Activated CD8-positive, alpha-beta memory T cell treated with anti-CD3 and anti-CD28 coated beads, Interleukin-2, amount 10 ng/mL, durations not matched to agents 7 days and 5 days (primary cell): ENCODE measurements around the gene ORM2. TPM values are rescaled to one million over a fixed set of nuclear protein-coding genes. Genes with fewer than 3 reads are reported as not detected.

Source experiments
- ATAC-seq: fragments of 150-1000 bp; cut with Tn5 transposase; one replicate; pipeline ENCODE4 v1.10.0; 2021; ENCODE audit warnings: moderate library complexity
- CTCF ChIA-PET: fragments of 350-600 bp; sonication (Branson Sonifier 250); formaldehyde crosslinking; loops from one replicate; lab custom pipeline; 2021; ENCODE audit warnings: antibody characterized with exemption; lab: Charles Lee
- DNase-seq: peaks from one replicate; pipeline ENCODE4 v3.0.0-alpha.2; 2020
- H3K27ac Mint-ChIP-seq: one replicate; pipeline ENCODE4 v1.8.0; 2021; ENCODE audit warnings: mild to moderate bottlenecking, mixed read lengths
- H3K27me3 Mint-ChIP-seq: one replicate; pipeline ENCODE4 v1.8.0; 2021; ENCODE audit warnings: mixed read lengths
- H3K36me3 Mint-ChIP-seq: one replicate; pipeline ENCODE4 v1.8.0; 2021; ENCODE audit warnings: mild to moderate bottlenecking, mixed read lengths
- H3K4me1 Mint-ChIP-seq: one replicate; pipeline ENCODE4 v1.8.0; 2021; ENCODE audit warnings: mixed read lengths
- H3K4me3 Mint-ChIP-seq: one replicate; pipeline ENCODE4 v1.8.0; 2021; ENCODE audit warnings: mild to moderate bottlenecking, moderate library complexity, mixed read lengths
- H3K9me3 Mint-ChIP-seq: one replicate; pipeline ENCODE4 v1.8.0; 2022; ENCODE audit warnings: low read depth, mixed read lengths
- total RNA-seq, 2 experiments: library from RNA; stranded (reverse); gene quantifications; one replicate each; pipeline ENCODE4 v1.2.3, GENCODE V29; 2021

ORM2 gene
- total RNA-seq, 2 experiments from 2014 or later = not detected

- Mint-ChIP-seq H3K36me3 (peaks cover 59% of the 10 kb centered on the region), H3K9me3 (no peaks in the 10 kb centered on the region), H3K4me1 (peaks cover 11% of the 10 kb centered on the region), H3K4me3 (no peak overlapping the region), H3K27ac (no peak overlapping the region), H3K27me3 (no peaks in the 10 kb centered on the region)
- CTCF ChIA-PET = interaction anchor here (1.3 kb wide), 1 partner anchor 38 kb away, joined by 3 read pairs; no protein-coding TSS in a partner anchor
- DNase-seq (no peak), ATAC-seq (no peak)
These were observed 6.1 kb downstream of the ORM2 start for GRCh38 chr9:114335745-114336144.

DNA sequence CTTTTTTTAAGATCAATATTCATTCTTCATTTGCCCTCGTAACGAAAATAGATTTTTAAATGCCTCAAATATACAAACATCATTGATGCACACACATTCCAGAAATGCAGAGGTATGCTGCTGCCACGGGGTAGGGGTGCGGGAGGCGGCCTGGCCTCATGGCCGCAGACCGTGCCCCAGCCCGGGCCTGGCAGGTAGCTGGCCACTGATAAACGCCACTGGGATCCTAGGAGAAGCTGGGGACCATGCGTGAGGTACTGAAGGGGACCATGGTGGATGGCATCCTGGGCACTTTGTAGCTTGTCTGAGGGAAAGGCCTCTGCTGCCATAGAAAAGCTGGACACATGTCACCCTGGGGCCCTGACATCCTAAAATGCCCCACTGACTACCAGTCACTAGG, 6.5 kb downstream of the ORM2 start:
- no peak overlapping the region for H3K27ac Mint-ChIP-seq

DNA sequence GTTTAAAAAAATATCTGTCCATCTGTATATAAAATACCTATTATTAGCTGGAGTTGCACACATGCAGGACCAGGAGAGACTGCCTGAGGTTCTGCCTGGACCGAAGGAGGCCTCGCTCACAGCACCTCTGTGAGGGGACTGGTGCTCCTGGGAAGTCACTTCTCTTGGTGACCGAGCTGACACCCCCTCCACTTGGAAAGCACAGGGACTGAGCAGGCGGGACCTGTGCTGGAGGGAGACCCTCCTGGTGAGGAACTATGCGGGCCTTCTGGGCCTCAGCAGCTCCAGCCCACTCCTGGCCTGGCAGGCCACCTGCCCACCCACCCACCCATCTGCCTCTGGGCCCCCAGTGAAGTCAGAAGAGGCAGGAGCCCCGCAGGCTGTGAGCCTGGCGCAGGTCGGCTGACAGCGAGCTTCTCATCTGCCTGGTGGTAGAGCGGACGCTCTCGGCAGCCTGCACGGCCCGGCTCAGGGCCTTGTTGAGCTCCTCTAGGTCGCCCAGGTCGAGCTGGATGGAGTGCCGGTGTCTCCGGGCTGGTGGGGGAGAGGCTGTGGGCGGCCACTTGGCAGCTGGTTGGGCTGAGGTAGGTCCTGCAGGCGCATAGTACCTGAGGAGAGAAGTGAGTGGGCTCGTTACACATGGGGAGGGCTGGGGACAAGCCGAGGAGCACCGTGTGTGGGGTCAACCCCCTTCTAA, 7.2 kb downstream of the ORM2 start:
- H3K9me3 Mint-ChIP-seq = no peaks in the 10 kb centered on the region
- peaks cover 68% of the 10 kb centered on the region for H3K36me3 Mint-ChIP-seq
- DNase-seq = no peak
- CTCF ChIA-PET = interaction anchor here (1.3 to 8.4 kb wide), 3 partner anchors 37 to 62 kb away, joined by 3 to 55 read pairs (median 4); partner anchors contain the start of gene AKNA
- H3K27me3 Mint-ChIP-seq = no peaks in the 10 kb centered on the region
- no peak overlapping the region for H3K4me3 Mint-ChIP-seq
- no peak for ATAC-seq
- H3K27ac Mint-ChIP-seq = no peak overlapping the region
- H3K4me1 Mint-ChIP-seq = peaks cover 14% of the 10 kb centered on the region

More for the DNA sequence above, 6.5 kb downstream of the ORM2 start:
- CTCF ChIA-PET = interaction anchor here (1.3 kb wide), 1 partner anchor 37 kb away, joined by 3 read pairs; no protein-coding TSS in a partner anchor
- Mint-ChIP-seq H3K36me3 (peaks cover 62% of the 10 kb centered on the region), H3K4me3 (no peak overlapping the region), H3K27me3 (no peaks in the 10 kb centered on the region), H3K4me1 (peaks cover 12% of the 10 kb centered on the region), H3K9me3 (no peaks in the 10 kb centered on the region)
- ATAC-seq (no peak), DNase-seq (no peak)

DNA sequence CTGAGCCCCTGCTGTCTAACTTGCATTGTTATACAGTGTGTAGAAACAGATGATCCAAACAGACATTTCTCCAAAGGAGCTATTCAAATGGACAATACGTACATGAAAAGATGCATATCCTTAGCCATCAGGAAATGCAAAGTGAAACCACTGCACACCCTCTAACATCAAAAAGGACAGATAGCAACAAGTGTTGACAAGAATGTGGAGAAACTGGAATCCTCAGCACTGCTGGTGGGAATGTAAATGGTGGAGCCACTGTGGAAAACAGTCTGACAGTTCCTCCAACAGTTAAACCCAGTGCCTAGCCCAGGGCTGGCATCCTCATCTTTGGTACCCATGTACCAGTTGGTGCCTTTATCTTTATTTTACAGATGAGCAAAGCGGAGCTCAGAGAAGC, 8.5 kb downstream of the ORM2 start:
- Mint-ChIP-seq H3K4me1 (peaks cover 16% of the 10 kb centered on the region), H3K27ac (no peak overlapping the region), H3K9me3 (no peaks in the 10 kb centered on the region), H3K36me3 (peaks cover 79% of the 10 kb centered on the region), H3K27me3 (no peaks in the 10 kb centered on the region), H3K4me3 (no peak overlapping the region)
- DNase-seq = no peak
- ATAC-seq = no peak
- CTCF ChIA-PET = interaction anchor here (0.7 to 8.4 kb wide), 11 partner anchors 14 to 315 kb away, joined by 3 to 55 read pairs (median 4); partner anchors contain the start of gene AKNA

- CTCF ChIA-PET = interaction anchor here (1.1 to 8.4 kb wide), 14 partner anchors 11 to 168 kb away, joined by 3 to 55 read pairs (median 6); partner anchors contain the start of gene AKNA
- H3K4me1 Mint-ChIP-seq = peaks cover 19% of the 10 kb centered on the region
- H3K27me3 Mint-ChIP-seq = no peaks in the 10 kb centered on the region
- ATAC-seq (peak; percentile 63), DNase-seq (peak; percentile 61)
- no peaks in the 10 kb centered on the region for H3K9me3 Mint-ChIP-seq
- peak overlapping the region; percentile 36 for H3K27ac Mint-ChIP-seq
- no peak overlapping the region for H3K4me3 Mint-ChIP-seq
- peaks cover 87% of the 10 kb centered on the region for H3K36me3 Mint-ChIP-seq
These were observed 9.7 kb downstream of the ORM2 start for GRCh38 chr9:114339130-114339908.

- H3K36me3 Mint-ChIP-seq = peaks cover 88% of the 10 kb centered on the region
- CTCF ChIA-PET = interaction anchor here (0.8 to 8.4 kb wide), 2 partner anchors 12 to 44 kb away, joined by 3 to 55 read pairs; partner anchors contain the start of gene AKNA
- DNase-seq (no peak), ATAC-seq (no peak)
- H3K9me3 Mint-ChIP-seq = no peaks in the 10 kb centered on the region
- H3K4me1 Mint-ChIP-seq = peaks cover 17% of the 10 kb centered on the region
- peak overlapping the region; percentile 24 for H3K27ac Mint-ChIP-seq
- no peaks in the 10 kb centered on the region for H3K27me3 Mint-ChIP-seq
- no peak overlapping the region for H3K4me3 Mint-ChIP-seq
These were observed 11.6 kb downstream of the ORM2 start for GRCh38 chr9:114341152-114341830.

DNA sequence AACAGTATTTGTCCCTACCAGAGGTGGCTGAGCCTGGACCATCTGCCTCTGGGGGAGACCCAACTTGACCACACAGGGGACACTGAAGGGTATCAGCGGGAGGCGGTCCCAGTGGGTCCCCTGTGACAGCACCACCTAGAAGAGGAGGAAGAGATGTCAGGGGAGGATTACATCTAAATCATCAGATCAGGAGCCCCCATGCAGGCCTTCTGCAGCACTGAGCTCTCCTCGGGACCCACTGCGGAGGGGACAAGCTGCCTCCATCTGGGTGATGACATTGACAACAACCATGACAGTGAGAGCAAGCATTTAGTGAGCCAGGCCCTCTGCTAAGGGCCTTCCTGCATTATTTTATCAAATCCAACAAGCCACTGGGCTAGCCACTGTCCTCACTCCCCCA, 12.3 kb downstream of the ORM2 start:
- ATAC-seq = no peak
- CTCF ChIA-PET = interaction anchor here (0.6 to 8.4 kb wide), 3 partner anchors 11 to 43 kb away, joined by 3 to 55 read pairs (median 3); partner anchors contain the start of gene AKNA
- H3K4me3 Mint-ChIP-seq = no peak overlapping the region
- peaks cover 17% of the 10 kb centered on the region for H3K4me1 Mint-ChIP-seq
- no peak for DNase-seq
- peak overlapping the region; percentile 21 for H3K27ac Mint-ChIP-seq
- no peaks in the 10 kb centered on the region for H3K27me3 Mint-ChIP-seq
- no peaks in the 10 kb centered on the region for H3K9me3 Mint-ChIP-seq
- peaks cover 89% of the 10 kb centered on the region for H3K36me3 Mint-ChIP-seq

- Mint-ChIP-seq H3K27ac (peak overlapping the region; percentile 34), H3K4me3 (no peak overlapping the region), H3K4me1 (peaks cover 19% of the 10 kb centered on the region), H3K9me3 (no peaks in the 10 kb centered on the region), H3K36me3 (peaks cover 86% of the 10 kb centered on the region), H3K27me3 (no peaks in the 10 kb centered on the region)
- DNase-seq (no peak), ATAC-seq (no peak)
- CTCF ChIA-PET = interaction anchor here (8.4 kb wide), 1 partner anchor 42 kb away, joined by 55 read pairs; the partner anchor contains the start of gene AKNA
These were observed 13.2 kb downstream of the ORM2 start for GRCh38 chr9:114342755-114343440.

DNA sequence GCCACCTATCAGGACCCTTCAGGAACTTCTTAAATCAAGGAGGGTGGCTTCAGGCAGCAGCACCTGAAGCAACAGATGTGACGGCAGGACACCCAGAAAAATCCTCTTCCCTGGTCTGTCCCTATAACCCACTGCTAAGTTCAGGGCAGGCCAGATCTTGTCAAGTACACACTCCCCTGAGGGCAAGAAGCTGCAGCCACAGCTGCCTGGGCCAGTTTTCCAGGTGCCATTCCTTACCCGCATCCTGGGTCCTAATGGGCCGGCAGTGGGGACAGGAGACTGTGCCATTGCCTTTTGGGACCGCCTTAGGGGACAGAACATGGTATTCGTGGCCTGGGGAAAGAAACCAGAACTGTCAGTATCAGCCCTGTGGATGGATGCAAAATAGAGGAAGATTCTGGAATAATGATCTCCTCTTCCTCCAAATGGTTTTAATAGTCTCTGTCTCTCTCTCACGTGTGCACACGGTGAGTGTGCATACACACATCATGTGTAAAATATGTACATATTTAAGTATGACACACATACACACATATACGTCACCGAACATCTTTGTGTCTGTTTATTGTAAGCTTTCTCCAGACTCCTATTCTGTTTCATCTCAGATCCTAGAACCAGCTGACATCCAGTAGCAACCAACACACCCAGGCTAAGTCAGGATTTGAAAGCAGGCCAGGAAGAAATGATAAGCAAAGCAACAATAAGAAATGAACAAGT, 14.0 kb downstream of the ORM2 start:
- no peak for ATAC-seq
- no peak overlapping the region for H3K4me3 Mint-ChIP-seq
- H3K36me3 Mint-ChIP-seq = peaks cover 86% of the 10 kb centered on the region
- no peaks in the 10 kb centered on the region for H3K27me3 Mint-ChIP-seq
- peak overlapping the region; percentile 50 for H3K27ac Mint-ChIP-seq
- H3K9me3 Mint-ChIP-seq = no peaks in the 10 kb centered on the region
- DNase-seq = no peak
- CTCF ChIA-PET = interaction anchor here (8.4 kb wide), 1 partner anchor 41 kb away, joined by 55 read pairs; the partner anchor contains the start of gene AKNA
- peaks cover 25% of the 10 kb centered on the region for H3K4me1 Mint-ChIP-seq

GRCh38 chr9:114344188-114344566, 14.5 kb downstream of the ORM2 start:
- Mint-ChIP-seq H3K27ac (peak overlapping the region; percentile 67), H3K9me3 (no peaks in the 10 kb centered on the region), H3K4me3 (no peak overlapping the region)

DNA sequence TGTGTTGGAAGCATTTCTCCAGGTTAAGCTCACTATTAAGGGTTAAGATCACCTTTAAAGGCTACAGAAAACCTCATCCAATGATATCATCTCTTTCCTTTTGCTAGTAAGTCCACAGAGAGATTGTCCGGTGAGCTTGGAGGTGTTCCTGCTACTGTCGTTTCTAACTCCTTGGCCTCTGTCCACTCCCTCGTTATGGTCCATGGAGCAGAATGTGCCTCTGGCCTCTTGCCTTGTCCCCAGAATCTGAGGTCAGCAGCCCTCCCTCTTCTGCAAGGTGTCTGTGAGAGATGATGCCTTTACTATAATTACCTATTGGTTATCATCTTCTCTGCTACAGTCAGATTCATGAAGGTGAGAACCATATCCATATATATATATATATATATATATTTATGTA, 15.0 kb downstream of the ORM2 start:
- H3K27ac Mint-ChIP-seq = peak overlapping the region; percentile 67
- H3K27me3 Mint-ChIP-seq = no peaks in the 10 kb centered on the region
- no peak overlapping the region for H3K4me3 Mint-ChIP-seq
- CTCF ChIA-PET = interaction anchor here (2.1 to 8.4 kb wide), 2 partner anchors 40 to 61 kb away, joined by 5 to 55 read pairs; partner anchors contain the start of gene AKNA
- ATAC-seq (no peak), DNase-seq (no peak)
- peaks cover 86% of the 10 kb centered on the region for H3K36me3 Mint-ChIP-seq
- H3K9me3 Mint-ChIP-seq = no peaks in the 10 kb centered on the region
- peaks cover 36% of the 10 kb centered on the region for H3K4me1 Mint-ChIP-seq

More at GRCh38 chr9:114344188-114344566, 14.5 kb downstream of the ORM2 start:
- DNase-seq = no peak
- H3K4me1 Mint-ChIP-seq = peaks cover 31% of the 10 kb centered on the region
- no peaks in the 10 kb centered on the region for H3K27me3 Mint-ChIP-seq
- H3K36me3 Mint-ChIP-seq = peaks cover 86% of the 10 kb centered on the region
- ATAC-seq = no peak
- CTCF ChIA-PET = interaction anchor here (8.4 kb wide), 1 partner anchor 41 kb away, joined by 55 read pairs; the partner anchor contains the start of gene AKNA
